Keratinocyte (primary cell): ENCODE results near the gene EEF2.

ENCODE experiments used
- CTCF ChIP-seq, 3 experiments: IDR thresholded peaks in 1 of 3; conservative IDR thresholded peaks in 1 of 3; optimal IDR thresholded peaks in 1 of 3; 2 replicates in 2 of 3; 3 replicates in 1 of 3; pipeline versions ENCODE3 to v1.5.1; 2011; ENCODE audit warnings: low read length in 3 of 3, mild to moderate bottlenecking in 3 of 3, moderate library complexity in 2 of 3, control low read depth in 1 of 3, inconsistent platforms in 1 of 3; ENCODE audit not compliant: insufficient read depth in 2 of 3; ENCODE audit errors: extremely low read depth in 1 of 3
- EZH2 ChIP-seq: IDR thresholded peaks from one replicate; pipeline ENCODE4 v1.6.1; 2012; ENCODE audit warnings: inconsistent platforms, mild to moderate bottlenecking, low read length, moderate library complexity

- no peak for TF ChIP-seq CTCF (optimal IDR thresholded peaks at IDR 0.05 in 1 of 3, IDR thresholded peaks at IDR 0.05 in 1 of 3, conservative IDR thresholded peaks at IDR 0.05 in 1 of 3; ENCODE audit: extremely low read depth in 1 of 3, insufficient read depth in 2 of 3, low read length in 3 of 3)
- TF ChIP-seq EZH2 = no peak
These were observed 31.2 kb downstream of the EEF2 start for GRCh38 chr19:3954107-3954506.
